Liver (tissue), 9 donors: ENCODE measurements around the gene ANXA11. TPM values are rescaled to one million over a fixed set of nuclear protein-coding genes. Genes with fewer than 3 reads are reported as not detected.

Experiments
- DNase-seq: peaks from one replicate; pipeline ENCODE4 v3.0.0-alpha.2; 2017; ENCODE audit warnings: low spot score
- H3K27ac ChIP-seq, 2 donors: one replicate each; pipeline ENCODE4 v1.7.0; 2013; ENCODE audit warnings: inconsistent platforms in 2 of 2, low read length in 2 of 2, control low read depth in 1 of 2, low read depth in 1 of 2, mild to moderate bottlenecking in 1 of 2
- H3K27me3 ChIP-seq, 4 donors: one replicate each; pipeline versions ENCODE4 v1.6.1 to v1.7.0; 2013; ENCODE audit warnings: low read length in 3 of 4, inconsistent platforms in 1 of 4, mild to moderate bottlenecking in 1 of 4, moderate library complexity in 1 of 4; ENCODE audit not compliant: control insufficient read depth in 4 of 4, insufficient read depth in 4 of 4
- H3K36me3 ChIP-seq, 4 donors: one replicate each; pipeline versions ENCODE4 v1.6.1 to v1.7.0; 2013; ENCODE audit warnings: low read length in 3 of 4, mild to moderate bottlenecking in 3 of 4, low read depth in 1 of 4, moderate library complexity in 1 of 4; ENCODE audit not compliant: control insufficient read depth in 4 of 4, insufficient read depth in 3 of 4
- H3K4me1 ChIP-seq, 4 donors: one replicate each; pipeline versions ENCODE4 v1.6.1 to v1.7.0; 2013; ENCODE audit warnings: low read length in 3 of 4, mild to moderate bottlenecking in 3 of 4, moderate library complexity in 1 of 4; ENCODE audit not compliant: control insufficient read depth in 4 of 4, insufficient read depth in 4 of 4
- H3K4me3 ChIP-seq, 3 donors: one replicate each; pipeline versions ENCODE4 v1.6.1 to v1.7.0; 2013; ENCODE audit warnings: low read length in 3 of 3, control low read depth in 1 of 3, low read depth in 1 of 3, mild to moderate bottlenecking in 1 of 3
- H3K9ac ChIP-seq, 2 donors: one replicate each; pipeline ENCODE4 v1.7.0; 2013; ENCODE audit warnings: low read length in 2 of 2, mild to moderate bottlenecking in 2 of 2, moderate library complexity in 2 of 2, control low read depth in 1 of 2, low read depth in 1 of 2
- H3K9me3 ChIP-seq, 4 donors: one replicate each; pipeline versions ENCODE4 v1.6.1 to v1.7.0; 2013; ENCODE audit warnings: low read length in 3 of 4; ENCODE audit not compliant: control insufficient read depth in 4 of 4
- ATF3 ChIP-seq: IDR thresholded peaks from 2 replicates; pipeline ENCODE4 v1.6.1; 2016; ENCODE audit warnings: antibody characterized with exemption
- CTCF ChIP-seq: fragments of 150-350 bp; IDR thresholded peaks from 2 replicates; pipeline ENCODE4 v1.5.1; 2017; ENCODE audit warnings: improper control_type of control experiment, low read depth, low read length; ENCODE audit not compliant: missing input control
- EGR1 ChIP-seq, 2 donors: IDR thresholded peaks; 2 replicates each; pipeline ENCODE4 v1.6.1; 2016 to 2018; ENCODE audit warnings: antibody characterized with exemption in 2 of 2, low read depth in 2 of 2
- FOXA1 ChIP-seq: IDR thresholded peaks from 2 replicates; pipeline ENCODE4 v1.6.1; 2016; ENCODE audit warnings: antibody characterized with exemption
- FOXA2 ChIP-seq: IDR thresholded peaks from 2 replicates; pipeline ENCODE4 v1.6.1; 2016; ENCODE audit warnings: antibody characterized with exemption
- GABPA ChIP-seq, 2 donors: IDR thresholded peaks in 1 of 2; conservative IDR thresholded peaks in 1 of 2; 2 replicates each; pipeline ENCODE4 v1.6.1; 2016; ENCODE audit warnings: antibody characterized with exemption in 2 of 2, mild to moderate bottlenecking in 1 of 2, moderate library complexity in 1 of 2
- HNF4A ChIP-seq, 2 donors: conservative IDR thresholded peaks; 2 replicates each; pipeline ENCODE4 v1.6.1; 2016; ENCODE audit warnings: antibody characterized with exemption in 2 of 2, mild to moderate bottlenecking in 2 of 2
- HNF4G ChIP-seq: IDR thresholded peaks from 2 replicates; pipeline ENCODE4 v1.6.1; 2016; ENCODE audit warnings: antibody characterized with exemption
- JUND ChIP-seq, 2 donors: IDR thresholded peaks; 2 replicates each; pipeline ENCODE4 v1.6.1; 2016; ENCODE audit warnings: antibody characterized with exemption in 2 of 2
- MAX ChIP-seq: IDR thresholded peaks from 2 replicates; pipeline ENCODE4 v1.6.1; 2016; ENCODE audit warnings: antibody characterized with exemption
- NR2F2 ChIP-seq: IDR thresholded peaks from 2 replicates; pipeline ENCODE4 v1.6.1; 2016; ENCODE audit warnings: antibody characterized with exemption
- RAD21 ChIP-seq, 2 donors: IDR thresholded peaks; 2 replicates each; pipeline ENCODE4 v1.6.1; 2016; ENCODE audit warnings: antibody characterized with exemption in 2 of 2, mild to moderate bottlenecking in 2 of 2
- REST ChIP-seq: IDR thresholded peaks from 2 replicates; pipeline ENCODE4 v1.6.1; 2016; ENCODE audit warnings: antibody characterized with exemption, mild to moderate bottlenecking
- RXRA ChIP-seq, 2 donors: IDR thresholded peaks; 2 replicates each; pipeline ENCODE4 v1.6.1; 2017 to 2018; ENCODE audit warnings: antibody characterized with exemption in 2 of 2, mild to moderate bottlenecking in 1 of 2
- SP1 ChIP-seq: IDR thresholded peaks from 2 replicates; pipeline ENCODE4 v1.6.1; 2018; ENCODE audit warnings: antibody characterized with exemption, mild to moderate bottlenecking
- TAF1 ChIP-seq: conservative IDR thresholded peaks from 2 replicates; pipeline ENCODE4 v1.6.1; 2016; ENCODE audit warnings: antibody characterized with exemption, mild to moderate bottlenecking
- WGBS: extraction: QIAGEN DNeasy Blood & Tissue Kit; methylation state at CpG from one replicate; pipeline ENCODE4 v1.1.7; 2013; 5-methylcytosine and 5-hydroxymethylcytosine counted together
- polyA plus RNA-seq, 2 donors: library from polyadenylated mRNA; stranded (reverse) in 1 of 2; unstranded in 1 of 2; fragments of 200-250 nt in 1 of 2; fragments of >200 nt in 1 of 2; fragmentation: Nextera tagmentation in 1 of 2; extraction: Ambion mirVana in 1 of 2; gene quantifications; one replicate each; pipeline versions ENCODE4 v1.2.1 to v1.2.3, GENCODE V29; 2013 to 2015
- total RNA-seq, 2 donors: library from RNA; depleted of rRNA; stranded (reverse); fragments of >200 nt; gene quantifications; one replicate each; pipeline ENCODE4 v1.2.3, GENCODE V29; 2014
- donor health status: healthy.
- donor health status: healthy.
- donor health status: healthy.
- donor health status: healthy.
- donor health status: healthy.

The ANXA11 gene
- total and polyA plus RNA-seq, 4 donors = 14.0 to 40.4 (median 24.8) TPM

GRCh38 chr10:80157561-80157960 is 47.8 kb downstream of the ANXA11 start (continued):
- TF ChIP-seq REST (no peak), NR2F2 (no peak), JUND (IDR thresholded peaks at IDR 0.05) (no peak), GABPA (IDR thresholded peaks at IDR 0.05 in 1 of 2, conservative IDR thresholded peaks at IDR 0.05 in 1 of 2) (no peak), MAX (no peak), HNF4G (no peak), RAD21 (IDR thresholded peaks at IDR 0.05) (no peak)

GRCh38 chr10:80156216-80156615 is 49.1 kb downstream of the ANXA11 start:
- H3K27ac ChIP-seq = no peak overlapping the region
- H3K9ac ChIP-seq = no peak overlapping the region
- peaks cover 0 to 3% (median 0%) of the 10 kb centered on the region in 4 donors for H3K4me1 ChIP-seq
- 94% methylated on average over 5 of the region's 5 CpGs for WGBS
- TF ChIP-seq FOXA2 (no peak), SP1 (no peak), ATF3 (no peak)
- no peak for DNase-seq
- H3K9me3 ChIP-seq = no peaks in the 10 kb centered on the region
- no peak overlapping the region for H3K4me3 ChIP-seq
- H3K27me3 ChIP-seq = no peaks in the 10 kb centered on the region
- peaks cover 9 to 68% (median 35%) of the 10 kb centered on the region in 4 donors for H3K36me3 ChIP-seq

- Histone ChIP-seq H3K9ac (no peak overlapping the region), H3K9me3 (no peaks in the 10 kb centered on the region), H3K4me1 (peaks cover 0 to 3% (median 0%) of the 10 kb centered on the region in 4 donors), H3K27me3 (no peaks in the 10 kb centered on the region), H3K4me3 (no peak overlapping the region), H3K36me3 (peaks cover 9 to 67% (median 36%) of the 10 kb centered on the region in 4 donors), H3K27ac (no peak overlapping the region)
- WGBS = 93% methylated on average over 8 of the region's 8 CpGs
- TF ChIP-seq NR2F2 = no peak
- no peak for TF ChIP-seq FOXA1
- no peak for TF ChIP-seq SP1
- TF ChIP-seq CTCF = no peak
- TF ChIP-seq REST = no peak
- TF ChIP-seq RAD21 (IDR thresholded peaks at IDR 0.05) = no peak
- TF ChIP-seq EGR1 (IDR thresholded peaks at IDR 0.05; ENCODE audit: low read depth in 2 of 2) = no peak
- no peak for TF ChIP-seq FOXA2
- TF ChIP-seq RXRA (IDR thresholded peaks at IDR 0.05) = no peak
- TF ChIP-seq HNF4A (conservative IDR thresholded peaks at IDR 0.05) = no peak
- TF ChIP-seq ATF3 = no peak
- no peak for TF ChIP-seq TAF1
- DNase-seq = no peak
Measured at GRCh38 chr10:80155696-80156215, 49.6 kb downstream of the ANXA11 start.
